IMR-90 (cell line): ENCODE measurements around the gene RALGAPA1. TPM values are rescaled to one million over a fixed set of nuclear protein-coding genes. Genes with fewer than 3 reads are reported as not detected.
"Not testable (repeated sequence)": the region's sequence is repeated elsewhere in the genome, so short reads cannot be mapped to it uniquely, and the experiment has no call there.

Source experiments
- ATAC-seq: fragments of 200-7000 bp; cut with Tn5 transposase; 2 replicates; pipeline ENCODE4 v1.9.1; 2020; ENCODE audit warnings: low read depth, mild to moderate bottlenecking, moderate library complexity
- BruUV-seq: library from RNA; stranded (reverse); fragments of 400-500 nt; replicated peaks from 2 replicates; lab custom pipeline; 2021; lab: Mats Ljungman, UMichigan
- CTCF ChIA-PET: fragments of 300-600 bp; formaldehyde crosslinking; extraction: SDS; loops from one replicate; lab custom pipeline; 2021; ENCODE audit warnings: antibody characterized with exemption; lab: Yijun Ruan, JAX
- POLR2A ChIA-PET: fragments of 300-600 bp; sonication (Branson Sonifier 250); formaldehyde crosslinking; loops from one replicate; lab custom pipeline; 2022; ENCODE audit warnings: antibody characterized with exemption; ENCODE audit not compliant: unreplicated experiment; lab: Charles Lee
- DNase-seq: peaks from one replicate; pipeline ENCODE4 v3.0.0; 2013
- H2AFZ ChIP-seq: replicated peaks from 2 replicates; pipeline ENCODE3; 2013; ENCODE audit warnings: low read length, mild to moderate bottlenecking; ENCODE audit not compliant: poor library complexity
- H2AK5ac ChIP-seq: 2 replicates; pipeline ENCODE4 v1.6.1; 2013; ENCODE audit warnings: low read depth, low read length, inconsistent platforms
- H2AK9ac ChIP-seq: replicated peaks from 2 replicates; pipeline ENCODE3; 2013; ENCODE audit warnings: mild to moderate bottlenecking, low read depth, low read length, moderate library complexity; ENCODE audit not compliant: poor library complexity
- H2BK120ac ChIP-seq: 2 replicates; pipeline ENCODE4 v1.6.1; 2013; ENCODE audit warnings: low read depth, low read length, inconsistent platforms
- H2BK15ac ChIP-seq: 3 replicates; pipeline ENCODE4 v1.6.1; 2013; ENCODE audit warnings: low read depth, low read length, inconsistent platforms
- H2BK20ac ChIP-seq: 2 replicates; pipeline ENCODE4 v1.6.1; 2013; ENCODE audit warnings: low read depth, mild to moderate bottlenecking, inconsistent platforms, low read length, moderate library complexity
- H2BK5ac ChIP-seq: 2 replicates; pipeline ENCODE4 v1.6.1; 2013; ENCODE audit warnings: mild to moderate bottlenecking, low read depth, low read length, inconsistent platforms; ENCODE audit not compliant: poor library complexity, severe bottlenecking
- H3K14ac ChIP-seq: replicated peaks from 2 replicates; pipeline ENCODE4 v1.6.1; 2013; ENCODE audit warnings: low read depth, low read length, inconsistent platforms
- H3K18ac ChIP-seq: 2 replicates; pipeline ENCODE4 v1.6.1; 2013; ENCODE audit warnings: low read depth, low read length, control low read depth
- H3K23ac ChIP-seq: 2 replicates; pipeline ENCODE4 v1.6.1; 2013; ENCODE audit warnings: low read depth, low read length, inconsistent platforms
- H3K27ac ChIP-seq: 2 replicates; pipeline ENCODE4 v1.5.1; 2013; ENCODE audit warnings: mild to moderate bottlenecking, control low read depth, low read length; ENCODE audit not compliant: insufficient read depth
- H3K27me3 ChIP-seq: 2 replicates; pipeline ENCODE4 v1.6.1; 2013; ENCODE audit warnings: low read length; ENCODE audit not compliant: control insufficient read depth, insufficient read depth
- H3K36me3 ChIP-seq: 2 replicates; pipeline ENCODE4 v1.6.1; 2013; ENCODE audit warnings: low read length, mixed read lengths; ENCODE audit not compliant: control insufficient read depth, insufficient read depth
- H3K4ac ChIP-seq: 2 replicates; pipeline ENCODE4 v1.6.1; 2013; ENCODE audit warnings: low read depth, low read length, inconsistent platforms
- H3K4me1 ChIP-seq: 2 replicates; pipeline ENCODE4 v1.6.1; 2013; ENCODE audit warnings: low read length, mixed read lengths; ENCODE audit not compliant: control insufficient read depth, insufficient read depth
- H3K4me2 ChIP-seq: 2 replicates; pipeline ENCODE4 v1.6.1; 2013; ENCODE audit warnings: low read depth, mild to moderate bottlenecking, control low read depth, low read length, moderate library complexity
- H3K4me3 ChIP-seq: 2 replicates; pipeline ENCODE4 v1.5.1; 2013; ENCODE audit warnings: low read depth, mild to moderate bottlenecking, control low read depth, low read length, moderate library complexity; ENCODE audit not compliant: insufficient read depth
- H3K56ac ChIP-seq: 2 replicates; pipeline ENCODE4 v1.6.1; 2013; ENCODE audit warnings: low read length, inconsistent platforms; ENCODE audit not compliant: insufficient read depth; ENCODE audit errors: extremely low read depth
- H3K79me1 ChIP-seq, 2 experiments: 2 replicates each; pipeline ENCODE4 v1.6.1; 2013; ENCODE audit warnings: low read length in 2 of 2, inconsistent platforms in 1 of 2, low read depth in 1 of 2
- H3K9ac ChIP-seq: 2 replicates; pipeline ENCODE4 v1.6.1; 2013; ENCODE audit warnings: low read depth, low read length, control low read depth
- H3K9me1 ChIP-seq: 2 replicates; pipeline ENCODE4 v1.6.1; 2013; ENCODE audit warnings: low read length, inconsistent platforms; ENCODE audit not compliant: insufficient read depth
- H3K9me3 ChIP-seq: 2 replicates; pipeline ENCODE4 v1.6.1; 2013; ENCODE audit warnings: low read length; ENCODE audit not compliant: control insufficient read depth, insufficient read depth
- H4K20me1 ChIP-seq: 2 replicates; pipeline ENCODE4 v1.6.1; 2013; ENCODE audit warnings: low read length, inconsistent platforms; ENCODE audit not compliant: insufficient read depth
- H4K5ac ChIP-seq: 2 replicates; pipeline ENCODE4 v1.6.1; 2013; ENCODE audit warnings: mild to moderate bottlenecking, low read depth, low read length, control low read depth
- H4K8ac ChIP-seq, 2 experiments: 2 replicates each; pipeline ENCODE4 v1.6.1; 2013; ENCODE audit warnings: low read depth in 2 of 2, low read length in 2 of 2, control low read depth in 1 of 2, inconsistent platforms in 1 of 2
- H4K91ac ChIP-seq: 2 replicates; pipeline ENCODE4 v1.6.1; 2013; ENCODE audit warnings: low read depth, low read length, inconsistent platforms; ENCODE audit not compliant: insufficient read depth
- WGBS, 2 experiments: methylation state at CpG; one replicate each; pipeline versions ENCODE4 v1.1.5 to v1.1.7; 2013; ENCODE audit warnings: missing lambda C conversion rate in 2 of 2; ENCODE audit not compliant: insufficient read length in 1 of 2; ENCODE audit errors: extremely low coverage in 2 of 2; 5-methylcytosine and 5-hydroxymethylcytosine counted together
- dilution Hi-C: fragments of 300-500 bp; cut with HindIII; formaldehyde crosslinking; loops from one replicate; pipeline ENCODE4 v1.14.3; 2018; ENCODE audit warnings: low sequenced_read_pairs; ENCODE audit not compliant: unreplicated experiment
- in situ Hi-C: fragments of 300-500 bp; cut with MboI; formaldehyde crosslinking; loops from 3 replicates; pipeline ENCODE4 v1.14.3; 2019; ENCODE audit warnings: low sequenced_read_pairs, inconsistent platforms, mixed read lengths
- intact Hi-C: fragments of 100-400 bp; cut with micrococcal nuclease; formaldehyde crosslinking; loops from 2 replicates; pipeline ENCODE4 v1.10.0; 2022
- polyA plus RNA-seq, 3 experiments: library from polyadenylated mRNA; depleted of rRNA; stranded (reverse); fragments of >200 nt; gene quantifications; 2 replicates each; pipeline ENCODE4 v1.2.3, GENCODE V29; 2012; ENCODE audit warnings: low replicate concordance in 1 of 3
- total RNA-seq: library from RNA; depleted of rRNA; stranded (reverse); fragments of >200 nt; gene quantifications from 2 replicates; pipeline ENCODE4 v1.2.3, GENCODE V29; 2012

Gene RALGAPA1
- total and polyA plus RNA-seq, 2 of the 4 experiments (the other 2 are of a cell fraction): 5.1 to 25.6 TPM

- H3K56ac ChIP-seq, H2AFZ ChIP-seq, H4K8ac ChIP-seq, H4K20me1 ChIP-seq, H2BK20ac ChIP-seq, H3K27me3 ChIP-seq, H2AK9ac ChIP-seq, in situ Hi-C loops, H3K4ac ChIP-seq, H3K9me3 ChIP-seq, H3K27ac ChIP-seq, POLR2A ChIA-PET, DNase-seq, H3K4me2 ChIP-seq, H3K36me3 ChIP-seq, H3K79me1 ChIP-seq, BruUV-seq, H3K23ac ChIP-seq, H3K14ac ChIP-seq, H3K9ac ChIP-seq, H2BK15ac ChIP-seq, CTCF ChIA-PET, intact Hi-C loops, H2BK5ac ChIP-seq, ATAC-seq, H2AK5ac ChIP-seq, H2BK120ac ChIP-seq, dilution Hi-C loops, H4K5ac ChIP-seq, H3K4me3 ChIP-seq, H3K18ac ChIP-seq, H3K9me1 ChIP-seq, H4K91ac ChIP-seq, H3K4me1 ChIP-seq: not testable (repeated sequence)
- no CpG with 5 or more reads among the region's 1 CpG for WGBS, 2 experiments
These were observed 75.6 kb downstream of the RALGAPA1 start for GRCh38 chr14:35733510-35733909.
